Measurements from ENCODE around the gene NPAS2. TPM values are rescaled to one million over a fixed set of nuclear protein-coding genes. Genes with fewer than 3 reads are reported as not detected.
A peak's percentile ranks its signal among the peaks of the same experiment; 100 is the strongest.

NPAS2 gene
- total and polyA plus RNA-seq, 4 donors: 5.9 to 17.1 (median 10.4) TPM

GRCh38 chr2:100995309-100996075 is 175.6 kb downstream of the NPAS2 start:
- no peak for ATAC-seq (ENCODE audit: insufficient read depth, low FRiP score)
- no peak overlapping the region for H3K27ac ChIP-seq (ENCODE audit: low read depth in 1 of 2, low read length in 1 of 2)
- no peak for DNase-seq
- no peaks in the 10 kb centered on the region for H3K27me3 ChIP-seq (ENCODE audit: control insufficient read depth in 3 of 3, insufficient read depth in 3 of 3, low read length in 2 of 3)
- no peaks in the 10 kb centered on the region for H3K9me3 ChIP-seq (ENCODE audit: control insufficient read depth in 4 of 4, insufficient read depth in 3 of 4, low read length in 3 of 4)
- H3K4me1 ChIP-seq (ENCODE audit: control insufficient read depth in 5 of 5, insufficient read depth in 5 of 5, low read length in 5 of 5): no peaks in the 10 kb centered on the region
- no peak overlapping the region for H3K9ac ChIP-seq (ENCODE audit: insufficient read depth in 1 of 2, low read length in 2 of 2)
- H3K4me3 ChIP-seq: no peak overlapping the region
- WGBS, 2 donors: 94 to 95% methylated on average over 28 of the region's 28 CpGs
- peaks cover 0 to 16% (median 4%) of the 10 kb centered on the region in 4 donors for H3K36me3 ChIP-seq (ENCODE audit: control insufficient read depth in 4 of 4, insufficient read depth in 4 of 4, low read length in 4 of 4)
- no peak for TF ChIP-seq CTCF (IDR thresholded peaks at IDR 0.05; ENCODE audit: control extremely low read depth, extremely low read depth)

- Histone ChIP-seq H3K4me1 (ENCODE audit: control insufficient read depth in 5 of 5, insufficient read depth in 5 of 5, low read length in 5 of 5) (peaks cover 0 to 5% (median 4%) of the 10 kb centered on the region in 5 donors), H3K27ac (ENCODE audit: low read depth in 1 of 2, low read length in 1 of 2) (no peak overlapping the region), H3K4me3 (no peak overlapping the region), H3K9ac (ENCODE audit: insufficient read depth in 1 of 2, low read length in 2 of 2) (no peak overlapping the region), H3K9me3 (ENCODE audit: control insufficient read depth in 4 of 4, insufficient read depth in 3 of 4, low read length in 3 of 4) (no peaks in the 10 kb centered on the region), H3K36me3 (ENCODE audit: control insufficient read depth in 4 of 4, insufficient read depth in 4 of 4, low read length in 4 of 4) (peaks cover 0 to 16% (median 6%) of the 10 kb centered on the region in 4 donors), H3K27me3 (ENCODE audit: control insufficient read depth in 3 of 3, insufficient read depth in 3 of 3, low read length in 2 of 3) (no peaks in the 10 kb centered on the region)
- no peak for DNase-seq
- no peak for TF ChIP-seq CTCF (IDR thresholded peaks at IDR 0.05; ENCODE audit: control extremely low read depth, extremely low read depth)
- no peak for ATAC-seq (ENCODE audit: insufficient read depth, low FRiP score)
- 93 to 95% methylated on average over 5 of the region's 5 CpGs for WGBS, 2 donors
Measured at GRCh38 chr2:100997509-100998234, 177.7 kb downstream of the NPAS2 start.

- H3K9me3 ChIP-seq (ENCODE audit: control insufficient read depth in 4 of 4, insufficient read depth in 3 of 4, low read length in 3 of 4): no peaks in the 10 kb centered on the region
- WGBS, 2 donors: 80 to 91% methylated on average over 6 of the region's 6 CpGs
- peaks cover 0 to 10% (median 5%) of the 10 kb centered on the region in 5 donors for H3K4me1 ChIP-seq (ENCODE audit: control insufficient read depth in 5 of 5, insufficient read depth in 5 of 5, low read length in 5 of 5)
- ATAC-seq (ENCODE audit: insufficient read depth, low FRiP score) (no peak), DNase-seq (peak in 1 of 3 donors; percentile 27)
- H3K4me3 ChIP-seq: no peak overlapping the region
- TF ChIP-seq CTCF (IDR thresholded peaks at IDR 0.05; ENCODE audit: control extremely low read depth, extremely low read depth): no peak
- no peak overlapping the region for H3K9ac ChIP-seq (ENCODE audit: insufficient read depth in 1 of 2, low read length in 2 of 2)
- no peaks in the 10 kb centered on the region for H3K27me3 ChIP-seq (ENCODE audit: control insufficient read depth in 3 of 3, insufficient read depth in 3 of 3, low read length in 2 of 3)
- no peak overlapping the region for H3K27ac ChIP-seq (ENCODE audit: low read depth in 1 of 2, low read length in 1 of 2)
- peaks cover 0 to 16% (median 8%) of the 10 kb centered on the region in 4 donors for H3K36me3 ChIP-seq (ENCODE audit: control insufficient read depth in 4 of 4, insufficient read depth in 4 of 4, low read length in 4 of 4)
Measured at GRCh38 chr2:100998235-100998573, 178.3 kb downstream of the NPAS2 start.
